ENCODE data around the gene SCAF4.
A peak's percentile ranks its signal among the peaks of the same experiment; 100 is the strongest.
"Not testable (repeated sequence)": the region's sequence is repeated elsewhere in the genome, so short reads cannot be mapped to it uniquely, and the experiment has no call there.

SCAF4 gene

DNA sequence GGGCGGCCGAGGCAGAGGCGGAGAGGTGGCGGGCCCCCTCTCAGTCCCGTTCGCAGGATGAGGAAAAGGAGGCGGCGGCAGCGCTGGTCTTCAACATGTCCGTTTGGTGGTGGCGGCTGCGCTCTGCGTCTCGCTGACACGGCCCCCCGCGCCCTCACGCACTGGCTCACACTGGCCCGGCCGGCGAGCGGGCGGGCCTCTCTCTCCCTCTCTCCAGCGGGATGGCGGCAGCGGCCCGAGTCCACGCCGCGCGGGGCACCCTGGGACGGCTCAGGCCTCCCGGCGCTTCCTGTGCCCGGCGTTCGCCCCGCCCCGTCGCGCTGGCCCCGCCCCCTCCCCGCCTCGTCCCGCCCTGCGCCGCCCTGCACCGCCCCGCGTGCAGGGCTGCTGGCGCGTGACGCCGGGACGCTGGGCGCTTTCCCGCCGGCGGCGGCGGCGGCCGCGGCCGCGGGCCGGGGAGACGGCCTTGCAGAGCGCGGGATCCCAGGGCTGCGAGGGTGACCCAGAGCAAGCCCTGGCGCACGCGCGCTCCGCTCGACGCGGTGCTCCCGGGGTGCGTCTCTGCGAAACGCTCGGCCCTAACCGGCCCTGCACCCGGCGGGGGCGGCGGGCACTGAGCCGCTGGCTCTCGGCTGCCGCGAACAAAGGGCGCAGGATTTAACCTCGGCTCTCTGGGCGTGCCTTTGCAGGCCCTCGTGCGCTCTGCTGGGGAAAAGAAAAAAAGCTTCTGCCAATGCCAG lies at the start of gene SCAF4:
Gene SCAF4, minus strand, starts transcription at position 262 of the 740 bp plus-strand sequence. CDS start 426 bp downstream, outside the sequence.
- peak; percentile 94 for DNase-seq

DNA sequence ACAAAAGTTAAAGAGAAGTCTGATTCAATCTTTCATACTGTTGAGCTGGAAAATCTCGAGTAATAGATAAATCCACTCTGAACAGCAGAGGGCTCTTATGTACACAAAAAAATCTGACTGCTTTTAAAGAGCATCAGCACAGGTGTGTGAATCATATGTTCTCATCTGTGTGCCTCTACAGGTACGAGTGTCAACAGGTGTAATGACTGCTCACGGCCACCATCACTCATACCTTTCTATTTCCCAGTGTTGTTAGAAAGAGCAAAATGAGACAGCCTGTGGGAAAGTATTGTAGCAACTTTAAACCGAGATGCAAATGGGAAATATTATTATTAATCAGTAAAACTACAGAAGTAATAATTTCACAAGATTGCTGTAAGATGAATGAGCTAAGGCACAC lies 49.0 kb upstream of the SCAF4 start:
- DNase-seq, result peak; percentile 90

- no peak for DNase-seq
Measured at GRCh38 chr21:31778546-31778945, 46.6 kb upstream of the SCAF4 start.

GRCh38 chr21:31777857-31778256 lies 45.9 kb upstream of the SCAF4 start:
- no peak for DNase-seq

DNA sequence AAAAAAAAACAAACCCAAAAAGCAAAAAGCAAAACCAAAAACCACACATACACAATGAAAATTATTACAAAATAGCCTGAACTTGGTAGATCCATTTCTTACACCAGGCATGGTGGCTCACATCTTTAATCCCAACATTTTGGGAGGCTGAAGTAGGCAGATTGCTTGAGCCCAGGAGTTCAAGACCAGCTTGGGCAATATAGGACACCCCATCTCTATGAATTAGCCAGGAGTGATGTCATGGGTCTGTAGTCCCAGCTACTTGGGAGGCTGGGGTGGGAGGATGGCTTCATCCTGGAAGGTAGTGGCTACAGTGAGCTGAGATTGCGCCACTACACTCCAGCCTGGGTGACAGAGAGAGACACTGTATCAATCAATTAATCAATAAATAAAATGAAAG lies 42.1 kb upstream of the SCAF4 start:
- no peak for DNase-seq

GRCh38 chr21:31772674-31773555 lies 41.0 kb upstream of the SCAF4 start:
- no peak for DNase-seq

GRCh38 chr21:31771685-31772084 lies 39.8 kb upstream of the SCAF4 start:
- DNase-seq, result no peak

- no peak for DNase-seq
Measured at GRCh38 chr21:31768710-31769109, 36.8 kb upstream of the SCAF4 start.

DNA sequence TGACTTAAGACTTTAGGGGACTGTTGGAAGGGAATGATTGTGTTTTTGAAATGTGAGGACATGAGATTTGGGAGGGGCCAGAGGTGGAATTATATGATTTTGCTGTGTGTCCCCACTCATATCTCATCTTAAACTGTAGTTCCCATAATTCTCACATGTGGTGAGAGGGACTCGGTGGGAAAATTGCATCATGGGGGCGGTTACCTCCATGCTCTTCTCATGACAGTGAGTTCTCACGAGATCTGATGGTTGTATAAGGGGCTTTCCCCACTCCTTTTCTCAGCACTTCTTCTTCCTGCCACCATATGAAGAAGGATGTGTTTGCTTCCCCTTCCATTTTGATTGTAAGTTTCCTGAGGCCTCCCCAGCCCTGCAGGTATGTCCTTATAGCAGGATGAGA lies 35.0 kb upstream of the SCAF4 start:
- no peak for DNase-seq

DNA sequence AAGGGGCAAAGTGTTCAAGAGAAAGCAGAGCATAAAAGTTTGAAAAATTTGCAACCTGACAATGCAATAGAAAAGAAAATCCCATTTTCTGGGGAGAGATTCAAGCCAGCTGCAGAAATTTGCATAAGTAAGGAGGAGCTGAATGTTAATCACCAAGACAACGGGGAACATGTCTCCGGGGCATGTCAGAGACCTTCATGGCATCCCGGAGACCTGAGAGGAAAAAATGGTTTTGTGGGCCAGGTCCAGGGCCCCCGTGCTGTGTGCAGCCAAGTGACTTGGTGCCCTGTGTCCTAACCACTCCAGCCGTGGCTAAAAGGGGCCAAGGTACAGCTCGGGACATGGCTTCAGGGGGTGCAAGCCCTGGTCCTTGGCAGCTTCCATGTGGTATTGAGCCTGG lies 33.9 kb upstream of the SCAF4 start:
- DNase-seq, result not testable (repeated sequence)

DNA sequence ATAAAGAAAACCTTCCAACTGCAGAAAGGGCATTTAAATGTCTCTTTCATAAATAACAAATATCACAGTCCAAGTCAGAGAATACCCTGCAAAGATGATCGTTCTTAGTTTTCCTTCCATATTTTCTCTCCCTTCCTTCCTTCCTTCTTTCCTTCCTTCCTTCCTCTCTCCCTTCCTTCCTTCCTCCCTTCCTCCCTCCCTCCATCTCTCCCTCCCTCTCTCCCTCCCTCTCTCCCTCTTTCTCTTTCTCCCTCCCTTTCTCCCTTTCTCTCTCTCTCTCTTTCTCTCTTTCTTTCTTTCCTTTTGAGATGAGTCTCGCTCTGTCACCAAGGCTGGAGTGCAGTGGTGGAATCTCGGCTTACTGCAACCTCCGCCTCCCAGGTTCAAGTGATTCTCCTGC lies 29.0 kb upstream of the SCAF4 start:
- no peak for DNase-seq

- DNase-seq, result no peak
Measured at GRCh38 chr21:31756787-31757186, 24.9 kb upstream of the SCAF4 start.

- DNase-seq, result no peak
Measured at GRCh38 chr21:31755027-31755426, 23.1 kb upstream of the SCAF4 start.

- DNase-seq, result no peak
Measured at GRCh38 chr21:31754708-31754960, 22.7 kb upstream of the SCAF4 start.

GRCh38 chr21:31753949-31754707 lies 22.2 kb upstream of the SCAF4 start:
- no peak for DNase-seq

DNA sequence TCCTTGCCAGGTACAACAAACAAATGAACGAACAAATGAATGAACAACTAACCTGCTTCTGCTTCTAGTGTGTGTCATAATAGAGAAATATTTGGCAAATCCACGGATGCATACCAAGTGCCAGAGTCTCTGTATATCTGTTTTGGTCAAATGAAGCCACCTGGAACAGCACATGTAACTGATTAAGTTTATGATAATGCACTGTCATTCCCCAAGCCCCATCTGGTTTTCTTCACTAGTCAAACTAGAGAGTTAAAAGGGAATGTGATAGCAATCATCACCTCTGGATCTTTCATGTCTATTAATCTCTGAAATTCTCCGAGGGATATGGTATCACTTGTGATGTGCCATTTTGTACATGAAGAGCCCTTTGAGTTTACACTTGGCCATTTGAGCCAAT lies 21.0 kb upstream of the SCAF4 start:
- DNase-seq, result no peak

DNA sequence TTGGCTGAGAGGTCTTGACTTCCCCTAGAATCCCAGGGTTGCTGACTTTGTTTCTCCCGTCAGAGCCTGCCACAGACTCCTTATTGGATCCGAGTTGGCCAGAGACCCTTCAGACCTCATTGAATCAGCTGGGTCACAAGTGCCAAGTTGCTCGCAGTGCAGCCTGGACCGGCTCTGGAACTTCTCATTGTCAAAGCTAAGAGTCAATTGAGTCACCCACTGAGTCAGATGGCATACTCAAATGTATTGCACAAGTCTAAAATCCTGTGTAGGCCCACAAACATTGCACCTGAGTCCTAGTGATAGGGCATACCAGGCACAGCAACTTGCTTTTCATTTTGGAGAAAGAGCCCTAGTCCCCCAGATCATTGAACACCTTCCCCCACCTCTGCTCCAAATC lies 20.4 kb upstream of the SCAF4 start:
- DNase-seq, result no peak

GRCh38 chr21:31750843-31751242 lies 18.9 kb upstream of the SCAF4 start:
- no peak for DNase-seq

DNA sequence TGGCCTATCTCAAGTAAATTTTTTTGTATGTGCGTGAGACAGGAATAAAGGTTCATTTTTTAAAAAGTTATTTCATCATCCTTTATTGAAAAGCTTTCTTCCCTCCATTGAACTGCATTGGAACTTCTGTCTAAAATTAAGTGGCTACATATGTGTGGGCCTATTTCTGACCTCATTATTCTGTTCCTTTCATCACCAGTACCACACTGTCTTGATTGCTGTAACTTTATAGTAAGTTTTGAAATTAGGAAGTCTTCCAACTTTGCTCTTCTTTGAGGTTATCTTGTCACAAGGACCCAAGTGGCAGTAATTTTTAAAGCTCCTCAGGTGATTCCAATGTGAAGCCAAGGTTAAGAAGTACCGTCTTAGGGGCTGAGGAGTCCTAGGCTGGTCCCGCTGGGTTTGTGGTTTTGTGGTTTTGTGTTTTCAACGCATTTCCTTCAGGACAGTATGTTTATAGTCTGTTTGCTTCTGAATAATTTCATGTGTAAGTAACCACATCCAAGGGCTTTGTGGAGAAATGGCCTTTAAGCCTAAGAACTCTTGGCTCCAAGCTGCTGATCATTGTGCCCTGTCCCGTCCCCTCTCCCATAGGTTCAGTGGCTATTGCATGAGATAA lies 12.4 kb upstream of the SCAF4 start:
- no peak for DNase-seq

- DNase-seq, result no peak
Measured at GRCh38 chr21:31743712-31744111, 11.8 kb upstream of the SCAF4 start.

- DNase-seq, result no peak
Measured at GRCh38 chr21:31741116-31741515, 9.2 kb upstream of the SCAF4 start.

DNA sequence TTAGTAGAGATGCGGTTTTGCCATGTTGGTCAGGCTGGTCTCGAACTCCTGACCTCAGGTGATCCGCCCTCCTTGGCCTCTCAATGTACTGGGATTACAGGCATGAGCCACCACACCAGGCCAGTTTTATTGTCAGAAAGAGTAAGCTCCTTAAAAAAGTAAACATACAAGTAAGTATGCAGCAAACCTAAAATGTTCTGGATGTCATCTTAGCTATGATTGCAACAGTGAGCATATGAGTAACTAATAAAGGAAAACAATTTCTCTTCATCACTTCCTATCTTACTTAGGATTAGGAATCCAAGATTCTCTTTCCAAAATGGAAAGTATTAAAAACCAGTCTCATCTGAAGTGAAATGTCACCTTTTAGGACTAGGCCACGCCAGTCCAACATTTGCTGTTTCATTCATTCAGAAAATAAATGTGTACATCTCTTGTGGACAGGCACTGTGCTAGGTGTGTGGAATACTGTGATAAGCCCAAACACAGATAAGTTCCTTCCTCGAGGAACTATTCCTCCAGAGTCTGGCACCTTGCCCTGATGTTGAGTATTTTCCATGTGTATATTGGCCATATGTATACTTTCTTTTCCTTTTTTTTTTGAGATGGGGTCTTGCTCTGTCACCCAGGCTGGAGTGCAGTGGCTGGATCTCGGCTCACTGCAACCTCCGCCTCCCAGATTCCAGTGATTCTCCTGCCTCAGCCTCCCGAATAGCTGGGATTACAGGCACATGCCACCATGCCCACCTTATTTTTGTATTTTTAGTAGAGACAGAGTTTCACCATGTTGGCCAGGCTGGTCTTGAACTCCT lies 5.9 kb upstream of the SCAF4 start:
- DNase-seq, result not testable (repeated sequence)
